Measurements from ENCODE around the gene PCDHA5. TPM values are rescaled to one million over a fixed set of nuclear protein-coding genes. Genes with fewer than 3 reads are reported as not detected.
"Not testable (repeated sequence)": the region's sequence is repeated elsewhere in the genome, so short reads cannot be mapped to it uniquely, and the experiment has no call there.

Gene PCDHA5
- total RNA-seq, 4 donors from 2014 or later, result 0.09 to 0.19 (median 0.15) TPM; not detected in 1

DNA sequence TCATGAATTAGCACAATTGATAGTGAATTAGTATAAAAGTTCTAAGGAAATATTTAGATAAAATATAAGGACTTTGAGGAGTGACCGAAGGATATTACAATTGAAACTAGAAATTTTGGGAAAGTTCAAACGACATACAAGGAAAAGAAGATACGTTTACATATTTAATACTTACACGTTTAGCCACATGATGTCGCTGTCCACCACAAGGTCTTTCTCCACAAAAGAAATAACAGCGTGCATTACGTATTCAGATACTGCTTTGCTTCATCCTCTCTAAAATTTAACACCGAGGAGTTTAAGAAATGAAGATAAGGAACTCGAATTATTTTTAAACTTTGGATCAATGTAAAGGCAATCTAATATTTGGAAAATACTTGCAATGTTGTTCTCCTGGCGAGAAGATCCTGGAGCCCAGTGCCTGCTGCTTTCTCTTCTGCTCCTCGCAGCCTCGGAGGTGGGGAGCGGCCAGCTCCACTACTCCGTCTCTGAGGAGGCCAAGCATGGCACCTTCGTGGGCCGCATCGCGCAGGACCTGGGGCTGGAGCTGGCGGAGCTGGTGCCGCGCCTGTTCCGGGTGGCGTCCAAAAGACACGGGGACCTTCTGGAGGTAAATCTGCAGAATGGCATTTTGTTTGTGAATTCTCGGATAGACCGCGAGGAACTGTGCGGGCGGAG, 20.5 kb upstream of the PCDHA5 start, which contains the start of gene PCDHA3:
PCDHA3 (plus strand) TSS at position 242 of the 678 bp plus-strand sequence.
- DNase-seq, result no peak
- Histone ChIP-seq H3K9me3 (peaks cover 0 to 41% (median 41%) of the 10 kb centered on the region in 3 donors), H3K4me1 (no peaks in the 10 kb centered on the region), H3K27ac (no peak within 1 kb of the TSS), H3K36me3 (no peaks in the 10 kb centered on the region), H3K4me3 (peak within 1 kb of the TSS in 3 of 4 donors; percentile 27 to 54 (median 30)), H3K27me3 (peaks cover 0 to 22% (median 0%) of the 10 kb centered on the region in 4 donors)
- intact Hi-C loops (cut with DNase I), result no loop called here
- TF ChIP-seq POLR2A (IDR thresholded peaks at IDR 0.05), result no peak
- TF ChIP-seq, protein P1, sequence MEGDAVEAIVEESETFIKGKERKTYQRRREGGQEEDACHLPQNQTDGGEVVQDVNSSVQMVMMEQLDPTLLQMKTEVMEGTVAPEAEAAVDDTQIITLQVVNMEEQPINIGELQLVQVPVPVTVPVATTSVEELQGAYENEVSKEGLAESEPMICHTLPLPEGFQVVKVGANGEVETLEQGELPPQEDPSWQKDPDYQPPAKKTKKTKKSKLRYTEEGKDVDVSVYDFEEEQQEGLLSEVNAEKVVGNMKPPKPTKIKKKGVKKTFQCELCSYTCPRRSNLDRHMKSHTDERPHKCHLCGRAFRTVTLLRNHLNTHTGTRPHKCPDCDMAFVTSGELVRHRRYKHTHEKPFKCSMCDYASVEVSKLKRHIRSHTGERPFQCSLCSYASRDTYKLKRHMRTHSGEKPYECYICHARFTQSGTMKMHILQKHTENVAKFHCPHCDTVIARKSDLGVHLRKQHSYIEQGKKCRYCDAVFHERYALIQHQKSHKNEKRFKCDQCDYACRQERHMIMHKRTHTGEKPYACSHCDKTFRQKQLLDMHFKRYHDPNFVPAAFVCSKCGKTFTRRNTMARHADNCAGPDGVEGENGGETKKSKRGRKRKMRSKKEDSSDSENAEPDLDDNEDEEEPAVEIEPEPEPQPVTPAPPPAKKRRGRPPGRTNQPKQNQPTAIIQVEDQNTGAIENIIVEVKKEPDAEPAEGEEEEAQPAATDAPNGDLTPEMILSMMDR (IDR thresholded peaks at IDR 0.05), result peak in 2 of 6 experiments; percentile 7 to 8
- WGBS, 2 donors, result 29 to 38% methylated on average over 27 to 28 of the region's 29 CpGs

- WGBS, 2 donors, result 29 to 38% methylated on average over 16 of the region's 16 CpGs
- Histone ChIP-seq H3K4me1 (no peaks in the 10 kb centered on the region), H3K27me3 (peaks cover 0 to 27% (median 0%) of the 10 kb centered on the region in 4 donors), H3K36me3 (no peaks in the 10 kb centered on the region), H3K27ac (no peak overlapping the region), H3K4me3 (peak overlapping the region in 3 of 4 donors; percentile 27 to 54 (median 30)), H3K9me3 (peaks cover 0 to 36% (median 36%) of the 10 kb centered on the region in 3 donors)
- intact Hi-C loops (cut with DNase I), result no loop called here
- TF ChIP-seq, protein P1 (IDR thresholded peaks at IDR 0.05), result no peak
- TF ChIP-seq POLR2A (IDR thresholded peaks at IDR 0.05), result no peak
- no peak for DNase-seq
Observed at GRCh38 chr5:140801494-140801841, 19.9 kb upstream of the PCDHA5 start.

GRCh38 chr5:140802381-140802780, 19.0 kb upstream of the PCDHA5 start:
- intact Hi-C loops (cut with DNase I); H3K4me1 ChIP-seq; H3K4me3 ChIP-seq; DNase-seq; H3K36me3 ChIP-seq; H3K27ac ChIP-seq: not testable (repeated sequence)
- 65 to 70% methylated on average over 11 to 14 of the region's 45 CpGs for WGBS, 2 donors
- peaks cover 0 to 36% (median 27%) of the 10 kb centered on the region in 3 donors for H3K9me3 ChIP-seq
- peaks cover 0 to 27% (median 0%) of the 10 kb centered on the region in 4 donors for H3K27me3 ChIP-seq

GRCh38 chr5:140802781-140803271, 18.6 kb upstream of the PCDHA5 start:
- peaks cover 0 to 31% (median 0%) of the 10 kb centered on the region in 4 donors for H3K27me3 ChIP-seq
- intact Hi-C loops (cut with DNase I), result no loop called here
- H3K9me3 ChIP-seq, result peaks cover 0 to 40% (median 26%) of the 10 kb centered on the region in 3 donors
- H3K4me3 ChIP-seq, result no peak overlapping the region
- no peak for DNase-seq
- no peak overlapping the region for H3K27ac ChIP-seq
- H3K36me3 ChIP-seq, result no peaks in the 10 kb centered on the region
- TF ChIP-seq, protein P1 (IDR thresholded peaks at IDR 0.05), result no peak
- TF ChIP-seq POLR2A (IDR thresholded peaks at IDR 0.05), result no peak
- WGBS, 2 donors, result 61 to 77% methylated on average over 6 to 29 of the region's 53 CpGs
- no peaks in the 10 kb centered on the region for H3K4me1 ChIP-seq

- Histone ChIP-seq H3K36me3 (no peaks in the 10 kb centered on the region), H3K27ac (peak within 1 kb of the TSS in 1 of 4 donors; percentile 34), H3K4me1 (no peaks in the 10 kb centered on the region), H3K27me3 (peaks cover 0 to 22% (median 0%) of the 10 kb centered on the region in 4 donors), H3K4me3 (peak within 1 kb of the TSS in 3 of 4 donors; percentile 35 to 54 (median 35)), H3K9me3 (peaks cover 0 to 47% (median 23%) of the 10 kb centered on the region in 3 donors)
- no peak for DNase-seq
- intact Hi-C loops (cut with DNase I), result no loop called here
- 24 to 38% methylated on average over 9 to 38 of the region's 47 CpGs for WGBS, 2 donors
- TF ChIP-seq, protein P1 (IDR thresholded peaks at IDR 0.05), result peak in 2 of 6 experiments; percentile 17 to 29
- no peak for TF ChIP-seq POLR2A (IDR thresholded peaks at IDR 0.05)
Observed at GRCh38 chr5:140806834-140807775, 14.3 kb upstream of the PCDHA5 start, which contains the start of gene PCDHA4. TSS of gene PCDHA4 (plus strand) at chr5:140807068.

DNA sequence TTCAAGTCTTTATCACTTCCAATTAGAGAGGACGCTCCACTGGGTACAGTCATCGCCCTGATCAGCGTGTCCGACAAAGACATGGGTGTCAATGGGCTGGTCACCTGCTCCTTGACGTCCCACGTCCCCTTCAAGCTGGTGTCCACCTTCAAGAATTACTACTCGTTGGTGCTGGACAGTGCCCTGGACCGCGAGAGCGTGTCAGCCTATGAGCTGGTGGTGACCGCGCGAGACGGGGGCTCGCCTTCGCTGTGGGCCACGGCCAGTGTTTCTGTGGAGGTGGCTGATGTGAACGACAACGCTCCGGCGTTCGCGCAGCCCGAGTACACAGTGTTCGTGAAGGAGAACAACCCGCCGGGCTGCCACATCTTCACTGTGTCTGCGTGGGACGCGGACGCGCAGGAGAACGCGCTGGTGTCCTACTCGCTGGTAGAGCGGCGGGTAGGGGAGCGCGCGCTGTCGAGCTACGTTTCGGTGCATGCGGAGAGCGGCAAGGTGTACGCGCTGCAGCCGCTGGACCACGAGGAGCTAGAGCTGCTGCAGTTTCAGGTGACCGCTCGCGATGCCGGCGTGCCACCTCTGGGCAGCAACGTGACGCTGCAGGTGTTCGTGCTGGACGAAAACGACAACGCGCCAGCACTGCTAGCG, 13.0 kb upstream of the PCDHA5 start:
- H3K36me3 ChIP-seq; H3K4me3 ChIP-seq; H3K4me1 ChIP-seq; H3K27ac ChIP-seq; intact Hi-C loops (cut with DNase I); DNase-seq: not testable (repeated sequence)
- Histone ChIP-seq H3K27me3 (peaks cover 0 to 10% (median 0%) of the 10 kb centered on the region in 4 donors), H3K9me3 (peaks cover 0 to 34% (median 11%) of the 10 kb centered on the region in 3 donors)
- WGBS, 2 donors, result 70 to 75% methylated on average over 5 to 52 of the region's 62 CpGs
